Breast epithelium (tissue), 3 donors: ENCODE data around the gene SEPTIN1.

Experiments used
- POLR2A ChIP-seq: fragments of 450-650 bp; IDR thresholded peaks from one replicate; pipeline ENCODE4 v1.6.1; 2016; ENCODE audit warnings: antibody characterized with exemption, mild to moderate bottlenecking, moderate library complexity
- TF ChIP-seq, protein P1 (sequence below), 3 donors: fragments of 450-650 bp; IDR thresholded peaks; one replicate each; pipeline ENCODE4 v1.5.1; 2016 to 2017; ENCODE audit warnings: antibody characterized with exemption in 3 of 3, mild to moderate bottlenecking in 3 of 3, moderate library complexity in 3 of 3

DNA sequence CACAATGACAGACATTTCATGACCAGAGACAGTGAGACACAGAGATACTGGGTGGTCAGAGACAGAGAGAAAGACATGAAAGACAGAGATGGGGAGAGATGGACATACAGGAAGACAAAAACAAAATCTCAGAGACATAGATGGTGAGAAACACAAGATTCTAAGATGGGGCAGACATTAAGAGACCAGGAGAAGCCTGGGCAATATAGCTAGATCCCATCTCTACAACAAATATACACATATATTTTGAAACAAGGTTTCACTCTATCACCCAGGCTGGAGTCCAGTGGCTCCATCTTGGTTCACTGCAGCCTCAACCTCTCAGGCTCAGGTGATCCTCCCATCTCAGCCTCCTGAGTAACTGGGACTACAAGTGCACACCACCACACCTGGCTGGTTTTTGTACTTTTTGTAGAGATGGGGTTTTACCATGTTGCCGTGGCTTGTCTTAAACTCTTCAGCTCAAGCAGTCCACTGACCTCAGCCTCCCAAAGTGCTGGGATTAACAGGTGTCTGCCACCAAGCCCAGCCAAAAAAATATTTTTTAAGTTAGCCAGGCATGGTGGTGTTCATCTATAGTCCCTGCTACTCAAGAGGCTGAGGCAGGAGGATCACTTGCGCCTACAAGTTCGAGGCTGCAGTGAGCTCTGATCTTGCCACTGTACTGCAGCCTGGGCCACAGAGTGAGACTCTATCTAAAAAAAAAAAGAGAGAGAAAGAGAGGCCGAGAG, 2.1 kb downstream of the SEPTIN1 start:
- TF ChIP-seq, protein P1, sequence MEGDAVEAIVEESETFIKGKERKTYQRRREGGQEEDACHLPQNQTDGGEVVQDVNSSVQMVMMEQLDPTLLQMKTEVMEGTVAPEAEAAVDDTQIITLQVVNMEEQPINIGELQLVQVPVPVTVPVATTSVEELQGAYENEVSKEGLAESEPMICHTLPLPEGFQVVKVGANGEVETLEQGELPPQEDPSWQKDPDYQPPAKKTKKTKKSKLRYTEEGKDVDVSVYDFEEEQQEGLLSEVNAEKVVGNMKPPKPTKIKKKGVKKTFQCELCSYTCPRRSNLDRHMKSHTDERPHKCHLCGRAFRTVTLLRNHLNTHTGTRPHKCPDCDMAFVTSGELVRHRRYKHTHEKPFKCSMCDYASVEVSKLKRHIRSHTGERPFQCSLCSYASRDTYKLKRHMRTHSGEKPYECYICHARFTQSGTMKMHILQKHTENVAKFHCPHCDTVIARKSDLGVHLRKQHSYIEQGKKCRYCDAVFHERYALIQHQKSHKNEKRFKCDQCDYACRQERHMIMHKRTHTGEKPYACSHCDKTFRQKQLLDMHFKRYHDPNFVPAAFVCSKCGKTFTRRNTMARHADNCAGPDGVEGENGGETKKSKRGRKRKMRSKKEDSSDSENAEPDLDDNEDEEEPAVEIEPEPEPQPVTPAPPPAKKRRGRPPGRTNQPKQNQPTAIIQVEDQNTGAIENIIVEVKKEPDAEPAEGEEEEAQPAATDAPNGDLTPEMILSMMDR (IDR thresholded peaks at IDR 0.05), result no peak
- no peak for TF ChIP-seq POLR2A
